ENCODE data around the gene TEN1.

DNA sequence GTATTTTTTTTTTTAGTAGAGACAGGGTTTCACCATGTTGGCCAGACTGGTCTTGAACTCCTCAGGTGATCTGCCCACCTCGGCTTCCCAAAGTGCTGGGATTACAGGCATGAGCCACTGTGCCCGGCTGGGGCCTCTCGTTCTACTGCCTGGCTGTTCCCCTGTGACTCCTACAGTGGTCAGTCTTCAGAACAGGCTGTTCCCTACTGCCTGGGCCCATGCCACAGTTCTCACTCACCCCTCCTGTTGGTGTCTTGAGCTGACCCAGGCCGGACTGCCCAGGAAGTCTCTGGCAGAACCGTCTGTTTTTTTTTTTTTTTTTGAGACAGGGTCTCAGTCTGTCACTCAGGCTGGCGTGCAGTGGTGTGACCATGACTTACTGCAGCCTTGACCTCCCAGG lies 24.9 kb downstream of the TEN1 start:
- TF ChIP-seq HOXA7 (CRISPR knock-in tag; IDR thresholded peaks at IDR 0.05; ENCODE audit: borderline replicate concordance): no peak
- TF ChIP-seq, protein P1, sequence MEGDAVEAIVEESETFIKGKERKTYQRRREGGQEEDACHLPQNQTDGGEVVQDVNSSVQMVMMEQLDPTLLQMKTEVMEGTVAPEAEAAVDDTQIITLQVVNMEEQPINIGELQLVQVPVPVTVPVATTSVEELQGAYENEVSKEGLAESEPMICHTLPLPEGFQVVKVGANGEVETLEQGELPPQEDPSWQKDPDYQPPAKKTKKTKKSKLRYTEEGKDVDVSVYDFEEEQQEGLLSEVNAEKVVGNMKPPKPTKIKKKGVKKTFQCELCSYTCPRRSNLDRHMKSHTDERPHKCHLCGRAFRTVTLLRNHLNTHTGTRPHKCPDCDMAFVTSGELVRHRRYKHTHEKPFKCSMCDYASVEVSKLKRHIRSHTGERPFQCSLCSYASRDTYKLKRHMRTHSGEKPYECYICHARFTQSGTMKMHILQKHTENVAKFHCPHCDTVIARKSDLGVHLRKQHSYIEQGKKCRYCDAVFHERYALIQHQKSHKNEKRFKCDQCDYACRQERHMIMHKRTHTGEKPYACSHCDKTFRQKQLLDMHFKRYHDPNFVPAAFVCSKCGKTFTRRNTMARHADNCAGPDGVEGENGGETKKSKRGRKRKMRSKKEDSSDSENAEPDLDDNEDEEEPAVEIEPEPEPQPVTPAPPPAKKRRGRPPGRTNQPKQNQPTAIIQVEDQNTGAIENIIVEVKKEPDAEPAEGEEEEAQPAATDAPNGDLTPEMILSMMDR (tag by site-specific recombination; IDR thresholded peaks at IDR 0.05): no peak
- TF ChIP-seq, protein P2, sequence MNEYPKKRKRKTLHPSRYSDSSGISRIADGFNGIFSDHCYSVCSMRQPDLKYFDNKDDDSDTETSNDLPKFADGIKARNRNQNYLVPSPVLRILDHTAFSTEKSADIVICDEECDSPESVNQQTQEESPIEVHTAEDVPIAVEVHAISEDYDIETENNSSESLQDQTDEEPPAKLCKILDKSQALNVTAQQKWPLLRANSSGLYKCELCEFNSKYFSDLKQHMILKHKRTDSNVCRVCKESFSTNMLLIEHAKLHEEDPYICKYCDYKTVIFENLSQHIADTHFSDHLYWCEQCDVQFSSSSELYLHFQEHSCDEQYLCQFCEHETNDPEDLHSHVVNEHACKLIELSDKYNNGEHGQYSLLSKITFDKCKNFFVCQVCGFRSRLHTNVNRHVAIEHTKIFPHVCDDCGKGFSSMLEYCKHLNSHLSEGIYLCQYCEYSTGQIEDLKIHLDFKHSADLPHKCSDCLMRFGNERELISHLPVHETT (tag by site-specific recombination; IDR thresholded peaks at IDR 0.05): no peak
